Kidney epithelial cell (primary cell): Measurements from ENCODE around the gene SEMA7A. TPM values are rescaled to one million over a fixed set of nuclear protein-coding genes. Genes with fewer than 3 reads are reported as not detected.

Source experiments
- DNase-seq: peaks from one replicate; pipeline ENCODE4 v3.0.0-alpha.2; 2010; ENCODE audit warnings: low read depth
- H3K27me3 ChIP-seq: 2 replicates; pipeline ENCODE4 v1.6.0; 2011; ENCODE audit warnings: low read length; ENCODE audit not compliant: control insufficient read depth, insufficient read depth
- H3K36me3 ChIP-seq: 2 replicates; pipeline ENCODE4 v1.5.1; 2011; ENCODE audit warnings: low read length; ENCODE audit not compliant: control insufficient read depth, insufficient read depth
- H3K4me3 ChIP-seq: 2 replicates; pipeline ENCODE4 v1.5.1; 2011; ENCODE audit warnings: low read depth, mild to moderate bottlenecking, control low read depth, low read length
- CTCF ChIP-seq: IDR thresholded peaks from 2 replicates; pipeline ENCODE4 v1.5.1; 2011; ENCODE audit warnings: mild to moderate bottlenecking, moderate library complexity, low read length, control low read depth, inconsistent platforms; ENCODE audit not compliant: insufficient read depth, poor library complexity, severe bottlenecking
- total RNA-seq: library from RNA; depleted of rRNA; stranded (reverse); fragments of >200 nt; gene quantifications from 2 replicates; pipeline ENCODE4 v1.2.3, GENCODE V29; 2015

Gene SEMA7A
- total RNA-seq, 1 donor from 2014 or later, result 289 TPM

DNA sequence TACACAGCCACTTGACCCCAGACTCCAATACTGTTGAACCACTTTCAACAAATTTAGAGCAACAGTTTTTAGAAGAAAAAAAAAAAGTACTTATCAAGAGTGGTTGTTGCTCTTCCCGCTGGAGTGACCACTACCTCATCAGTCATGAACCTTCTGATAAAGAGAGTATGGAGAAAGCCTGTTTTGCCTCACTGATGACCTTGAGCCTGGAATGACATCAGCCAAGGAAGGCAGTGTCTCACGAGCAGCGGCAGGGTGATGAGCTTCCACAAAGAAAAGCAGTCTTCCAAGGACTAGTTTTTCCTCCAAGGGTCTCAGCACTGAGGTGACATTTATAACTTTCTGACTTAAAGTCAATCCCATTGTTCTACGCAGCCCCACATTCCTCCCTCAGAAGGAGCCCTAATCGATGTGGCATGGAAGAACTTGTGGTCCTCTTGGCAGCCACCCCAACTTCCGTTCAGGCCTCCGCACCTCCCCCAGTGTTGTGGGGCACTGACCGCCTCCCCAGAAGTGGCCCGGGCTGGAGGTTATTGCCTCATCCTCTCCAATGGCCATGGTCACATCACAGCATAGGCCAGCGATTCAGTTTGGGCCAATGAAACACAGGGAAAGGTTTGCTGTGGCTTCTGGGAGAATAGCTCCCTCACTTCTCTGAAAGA is 64.5 kb downstream of the SEMA7A start:
- no peak for DNase-seq
- peaks cover 2% of the 10 kb centered on the region for H3K27me3 ChIP-seq
- no peak overlapping the region for H3K4me3 ChIP-seq
- no peak for TF ChIP-seq CTCF
- H3K36me3 ChIP-seq, result no peaks in the 10 kb centered on the region

DNA sequence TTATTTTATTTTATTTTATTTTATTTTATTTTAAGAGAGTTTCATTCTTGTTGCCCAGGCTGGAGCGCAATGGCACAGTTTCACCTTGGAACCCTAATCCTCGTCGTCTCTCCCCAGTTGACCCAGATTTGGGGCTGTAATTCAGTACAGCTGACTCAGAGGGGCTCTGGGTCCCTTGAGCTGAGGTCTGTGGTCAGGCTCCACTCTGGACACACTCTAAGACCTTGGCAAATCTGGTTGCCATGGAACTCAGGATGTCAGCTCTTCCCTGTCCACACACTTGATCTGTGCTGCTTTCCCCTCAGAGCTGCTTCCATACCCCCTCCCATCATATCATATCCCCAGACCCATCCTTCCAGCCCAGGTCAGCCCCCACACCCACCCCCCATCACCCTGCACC is 65.6 kb downstream of the SEMA7A start:
- no peak overlapping the region for H3K4me3 ChIP-seq
- peaks cover under 1% of the 10 kb centered on the region for H3K27me3 ChIP-seq
- no peak for TF ChIP-seq CTCF
- DNase-seq, result no peak
- no peaks in the 10 kb centered on the region for H3K36me3 ChIP-seq

DNA sequence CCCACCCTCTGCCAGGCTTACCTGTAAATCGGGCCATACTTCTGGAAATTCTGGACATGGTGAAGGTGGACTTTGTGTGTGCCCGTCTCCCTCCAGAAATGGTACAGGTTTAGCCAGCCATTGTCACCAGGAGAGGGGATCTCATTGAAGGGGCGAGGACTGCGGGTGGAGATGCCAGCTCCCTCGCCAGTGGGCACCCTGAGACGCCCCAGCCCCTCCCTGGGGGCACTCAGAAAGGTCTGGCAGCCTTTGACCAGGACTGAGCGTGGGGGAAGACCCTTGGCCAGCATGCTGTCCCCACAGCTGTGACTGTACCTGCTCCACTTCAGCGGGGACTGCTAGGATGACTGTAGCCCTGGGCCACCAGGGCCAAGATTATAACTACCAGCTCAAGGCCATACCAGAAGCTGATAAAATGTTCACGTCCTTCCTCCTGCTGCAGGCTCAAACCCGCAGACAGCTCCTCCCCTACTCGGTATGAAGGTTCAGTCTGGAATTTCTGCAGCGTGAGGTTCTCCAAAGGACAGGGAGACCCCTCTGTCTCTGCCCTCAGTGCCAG is 66.4 kb downstream of the SEMA7A start, which contains the start of gene CYP11A1:
CYP11A1 (minus strand) TSS at position 351 of the 559 bp plus-strand sequence; CDS start at position 290, 61 bp downstream.
- H3K4me3 ChIP-seq, result no peak within 1 kb of the TSS
- no peak for TF ChIP-seq CTCF
- no peaks in the 10 kb centered on the region for H3K36me3 ChIP-seq
- no peaks in the 10 kb centered on the region for H3K27me3 ChIP-seq
- no peak for DNase-seq

DNA sequence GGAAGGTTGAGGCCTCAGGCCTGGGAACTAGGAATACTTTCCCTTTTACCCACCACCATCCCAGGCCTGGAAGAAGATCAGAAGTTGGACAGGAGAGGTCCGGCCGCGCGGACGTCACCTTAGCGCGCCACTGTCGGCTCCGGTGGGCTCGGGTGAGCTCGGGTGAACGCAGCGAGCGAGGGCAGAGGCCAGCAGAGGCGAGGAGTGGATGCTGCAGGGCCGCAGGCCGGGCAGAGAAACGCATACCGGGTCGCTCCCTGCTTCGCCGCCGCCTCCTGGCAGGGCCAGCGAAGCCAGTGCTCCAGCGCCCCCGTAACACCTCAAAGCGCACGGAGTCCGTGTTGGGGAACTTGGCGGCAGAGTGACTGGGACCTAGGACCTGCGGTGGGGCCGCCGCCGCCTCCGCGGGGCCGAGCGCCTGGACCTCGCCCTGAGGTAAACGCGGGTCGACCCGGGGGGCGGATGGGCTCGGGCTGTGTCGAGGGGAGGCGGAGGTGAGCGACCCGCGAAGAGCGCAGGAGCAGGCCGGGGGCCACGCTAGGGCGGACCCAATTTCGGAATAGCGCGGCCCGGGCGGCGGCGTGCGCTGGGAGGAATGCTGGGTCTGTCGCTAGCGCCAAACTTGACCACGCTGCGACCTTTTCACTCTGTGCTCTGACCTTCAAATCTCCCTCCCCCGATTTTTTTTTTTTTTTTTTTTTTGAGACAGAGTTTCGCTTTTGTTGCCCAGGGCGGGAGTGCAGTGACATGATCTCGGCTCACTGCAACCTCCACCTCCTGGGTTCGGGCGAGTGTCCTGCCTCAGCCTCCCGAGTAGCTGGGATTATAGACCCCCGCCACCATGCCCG is 67.9 kb downstream of the SEMA7A start:
- TF ChIP-seq CTCF, result peak; percentile 1
- Histone ChIP-seq H3K27me3 (no peaks in the 10 kb centered on the region), H3K4me3 (peak overlapping the region; percentile 52), H3K36me3 (no peaks in the 10 kb centered on the region)
- DNase-seq, result no peak

- Histone ChIP-seq H3K36me3 (no peaks in the 10 kb centered on the region), H3K4me3 (no peak overlapping the region), H3K27me3 (no peaks in the 10 kb centered on the region)
- no peak for TF ChIP-seq CTCF
- DNase-seq, result no peak
These were observed 68.7 kb downstream of the SEMA7A start for GRCh38 chr15:74364936-74365597.
